ENCODE results near the gene OSR1.

Gene OSR1

GRCh38 chr2:19357402-19358241, 801 bp downstream of the OSR1 start:
- DNase-seq, result peak; percentile 68

- DNase-seq, result peak; percentile 61
Observed at GRCh38 chr2:19356545-19357401, 1.6 kb downstream of the OSR1 start.

DNA sequence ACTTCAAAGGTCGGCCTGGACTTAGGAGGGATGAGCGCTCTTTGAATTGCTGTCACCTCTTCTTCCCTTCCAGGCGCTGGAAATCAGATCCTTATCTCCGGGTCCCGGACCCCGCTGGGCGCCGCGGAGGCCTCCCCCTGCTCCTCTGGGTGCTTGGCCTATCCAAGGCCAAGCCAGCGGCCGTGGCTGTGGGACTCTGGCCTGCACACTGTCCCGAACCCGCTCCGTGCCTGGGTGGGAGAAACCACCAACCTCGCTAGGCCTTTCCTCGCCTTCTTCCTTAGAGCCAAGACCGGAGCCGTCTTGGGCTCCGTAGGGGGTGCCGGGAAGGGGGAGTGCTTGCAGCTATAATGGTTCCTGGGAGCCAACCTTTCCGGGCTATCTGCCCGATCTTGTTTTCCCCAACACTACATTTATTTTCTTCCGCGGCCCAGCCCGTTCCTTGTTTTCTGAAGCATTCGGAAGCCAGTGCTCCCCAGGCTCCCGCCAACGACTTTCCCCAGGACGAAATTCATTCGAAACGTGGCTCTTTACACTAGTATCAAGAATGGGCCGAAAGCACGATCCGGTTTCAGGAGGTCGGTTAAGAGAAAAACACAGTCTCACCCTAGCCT, 2.4 kb downstream of the OSR1 start:
- no peak for DNase-seq

GRCh38 chr2:19355416-19355821, 3.0 kb downstream of the OSR1 start:
- DNase-seq, result no peak

DNA sequence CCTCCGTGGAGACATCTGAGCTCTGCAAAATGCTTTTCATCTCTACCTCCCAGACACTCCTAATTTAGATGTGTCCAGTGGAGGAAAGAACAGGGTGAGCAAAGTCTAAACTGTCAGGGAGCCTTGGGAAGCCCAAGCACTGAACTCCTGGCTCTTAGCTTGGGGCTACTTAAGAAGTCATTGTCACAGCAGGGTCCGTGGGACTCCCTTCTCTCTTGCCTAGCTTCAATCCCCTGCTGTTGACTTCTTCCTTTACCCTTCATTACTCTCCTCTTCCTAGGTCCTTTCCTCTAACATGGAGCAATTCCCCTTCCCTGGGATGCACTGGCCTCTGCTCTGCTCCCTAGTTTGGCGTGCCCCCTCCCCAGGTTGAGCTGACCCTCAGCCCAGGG, 3.4 kb downstream of the OSR1 start:
- no peak for DNase-seq

GRCh38 chr2:19353721-19354050, 4.7 kb downstream of the OSR1 start:
- DNase-seq, result no peak

DNA sequence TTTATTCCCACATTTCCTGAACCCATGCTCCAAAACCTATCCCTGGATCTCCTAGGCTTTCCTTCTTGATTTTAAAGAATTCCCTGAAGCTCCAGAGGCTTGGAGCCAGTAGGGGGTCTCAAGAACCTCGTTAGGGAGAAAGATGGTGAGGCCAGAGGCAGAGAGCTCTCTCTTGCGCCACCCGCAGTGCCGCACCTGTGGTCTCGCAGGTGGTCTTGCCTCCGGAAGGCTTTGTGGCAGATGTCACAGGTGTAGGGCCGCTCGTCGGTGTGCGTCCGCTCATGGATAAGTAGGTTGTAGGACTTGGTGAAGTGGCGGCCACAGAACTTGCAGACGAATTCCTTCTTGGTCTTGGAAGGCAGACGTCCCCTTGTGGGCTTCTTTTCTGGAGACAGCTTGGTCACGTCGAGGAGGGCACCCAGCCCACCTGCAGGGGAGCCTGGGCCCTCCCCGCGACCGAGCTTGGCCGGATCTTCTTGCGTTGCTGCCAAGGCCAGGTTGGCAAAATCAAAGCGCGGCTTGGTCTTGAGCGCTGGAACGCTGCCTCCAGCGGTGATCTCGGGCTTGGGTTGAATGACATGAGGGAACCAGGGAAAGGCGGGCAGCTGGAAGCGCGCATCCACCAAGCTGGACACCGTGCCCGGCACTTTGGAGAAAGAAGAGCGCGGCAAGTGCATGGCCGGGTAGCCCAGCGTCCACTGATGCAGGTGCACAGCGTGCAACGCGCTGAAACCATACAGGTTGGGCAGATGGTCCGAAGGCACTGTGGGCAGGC, 5.3 kb downstream of the OSR1 start:
- no peak for DNase-seq

DNA sequence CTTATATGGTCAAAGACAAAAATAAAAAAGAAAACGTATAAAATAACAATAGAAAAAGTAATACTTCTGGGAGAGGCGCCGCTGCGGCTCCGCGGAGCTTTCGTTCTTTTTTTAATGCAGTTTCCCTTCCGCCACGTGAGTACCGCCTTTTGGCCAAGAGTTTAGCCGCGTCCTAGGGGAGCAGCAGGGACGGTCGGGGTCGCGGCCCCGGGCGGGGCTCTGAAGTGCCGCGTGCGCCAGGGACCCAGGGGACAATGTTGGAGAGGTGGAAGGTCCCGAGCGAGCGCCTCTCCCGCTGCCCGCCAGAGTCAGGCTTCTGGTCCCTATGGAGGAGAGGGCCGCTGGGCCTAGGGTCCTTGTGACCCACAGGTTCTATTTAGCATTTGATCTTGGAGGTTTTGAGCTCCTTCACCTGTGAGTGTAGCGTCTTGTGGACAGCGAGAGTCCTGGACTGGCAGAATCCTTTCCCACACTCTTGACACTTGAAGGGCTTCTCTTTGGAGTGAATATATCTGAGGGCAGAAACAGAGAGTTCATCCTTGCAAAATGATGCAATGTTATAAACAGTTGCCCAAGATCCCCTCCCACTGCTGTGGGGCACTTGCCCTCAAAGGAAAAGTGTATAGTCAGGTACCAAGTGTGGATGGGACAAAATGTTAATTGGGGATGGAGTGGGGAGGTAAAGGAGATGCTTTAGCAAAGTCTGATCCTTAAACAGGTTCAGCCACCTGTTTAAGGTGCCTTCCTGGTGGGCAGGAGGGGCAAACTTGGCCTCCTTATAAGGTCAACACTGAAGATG, 6.3 kb downstream of the OSR1 start:
- DNase-seq, result no peak

GRCh38 chr2:19351499-19351898, 6.9 kb downstream of the OSR1 start:
- no peak for DNase-seq

DNA sequence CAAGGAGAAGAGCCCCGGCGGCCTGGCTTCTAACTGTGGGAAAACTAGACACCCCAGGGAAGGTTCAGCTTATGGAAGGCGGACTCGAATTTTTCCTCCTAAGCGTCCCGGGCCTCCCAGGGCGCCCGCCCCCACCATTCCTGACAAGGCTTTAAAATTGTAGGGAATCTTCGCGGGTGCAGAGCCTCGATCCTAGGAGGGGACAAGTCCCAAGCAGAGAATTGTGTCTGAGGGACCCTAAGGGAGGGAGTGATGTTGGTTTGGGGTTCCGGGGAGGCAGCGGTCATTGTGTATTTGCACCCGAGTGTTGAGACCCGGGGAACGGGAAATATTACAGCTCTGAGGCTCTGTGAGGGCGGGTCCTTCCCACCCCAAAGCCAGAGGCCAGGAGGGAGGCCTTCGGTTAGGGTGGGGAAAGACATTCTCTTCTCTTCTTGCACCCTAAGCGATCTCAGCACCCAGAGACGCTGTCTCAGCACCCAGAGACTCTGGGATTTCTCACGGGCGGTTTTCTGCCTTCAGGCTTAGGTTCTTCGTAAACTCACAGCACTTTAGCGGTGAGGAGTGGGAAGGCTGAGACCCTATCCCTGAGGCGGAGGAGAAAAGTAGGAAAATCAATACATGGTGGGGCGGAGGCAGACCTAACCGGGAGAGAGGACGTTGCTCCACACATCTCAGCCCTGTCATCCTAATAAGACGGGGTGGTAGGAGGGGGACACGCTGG, 7.6 kb downstream of the OSR1 start:
- DNase-seq, result no peak

GRCh38 chr2:19349911-19350677, 8.3 kb downstream of the OSR1 start:
- DNase-seq, result peak; percentile 83

DNA sequence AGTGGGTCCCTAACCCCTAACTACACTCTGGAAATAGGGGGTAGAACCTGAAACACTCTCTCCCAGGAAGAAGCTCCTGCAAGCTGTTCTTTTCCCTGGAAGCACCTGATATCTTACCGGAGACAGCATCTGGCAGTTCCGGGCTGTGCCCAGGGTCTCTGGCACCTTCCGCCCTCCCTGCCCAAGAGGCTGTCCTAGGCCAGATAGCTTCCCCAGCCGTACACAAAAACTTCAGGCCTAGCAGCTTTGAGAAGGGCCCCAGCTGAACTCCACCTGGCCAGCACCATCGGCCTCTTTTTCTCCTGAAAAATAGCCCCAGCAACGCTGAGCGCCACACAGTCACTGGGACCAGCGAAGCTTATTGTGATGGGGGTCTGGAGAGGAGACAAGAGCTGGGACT, 9.7 kb downstream of the OSR1 start:
- no peak for DNase-seq

GRCh38 chr2:19347619-19348562, 10.5 kb downstream of the OSR1 start:
- peak; percentile 99 for DNase-seq

GRCh38 chr2:19346983-19347618, 11.3 kb downstream of the OSR1 start:
- no peak for DNase-seq

DNA sequence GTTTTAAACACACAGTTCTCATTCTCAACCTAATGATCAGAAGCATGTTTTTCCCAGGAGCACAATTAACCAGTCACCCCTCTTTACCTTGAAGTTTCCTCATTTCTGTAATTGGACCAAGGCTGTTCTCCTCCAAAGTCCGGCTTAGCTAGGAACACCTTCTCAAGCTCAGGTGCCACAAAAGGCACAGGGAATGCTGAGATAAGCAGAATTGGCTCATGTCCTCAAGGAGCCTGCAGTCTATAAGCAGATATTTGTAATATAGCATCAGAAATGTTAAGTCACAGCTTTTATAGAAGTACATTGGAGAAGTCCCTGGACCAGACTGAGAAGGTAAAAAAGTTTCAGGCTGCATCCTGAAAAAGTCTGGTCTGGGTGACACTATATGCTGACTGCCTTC, 20.7 kb downstream of the OSR1 start:
- DNase-seq, result no peak

DNA sequence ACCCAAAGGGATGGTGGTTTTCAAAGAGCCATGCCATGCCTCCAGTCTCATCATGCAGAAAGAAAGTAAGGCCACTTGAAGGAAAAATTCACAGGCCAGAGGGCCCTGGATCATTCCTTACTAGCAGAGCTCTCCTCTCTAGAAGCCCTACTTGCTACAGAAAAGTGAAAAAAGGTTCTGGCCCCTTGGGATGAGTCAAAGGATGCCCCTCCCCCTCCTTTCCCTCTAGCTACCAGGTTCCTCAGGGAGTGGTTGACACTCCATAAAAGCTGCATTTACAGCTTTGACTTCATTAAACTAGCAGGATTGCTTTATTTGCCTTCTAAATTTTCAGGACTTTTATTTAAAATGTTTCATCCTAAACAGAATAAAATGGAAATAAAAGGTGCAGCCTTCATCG, 21.2 kb downstream of the OSR1 start:
- no peak for DNase-seq

DNA sequence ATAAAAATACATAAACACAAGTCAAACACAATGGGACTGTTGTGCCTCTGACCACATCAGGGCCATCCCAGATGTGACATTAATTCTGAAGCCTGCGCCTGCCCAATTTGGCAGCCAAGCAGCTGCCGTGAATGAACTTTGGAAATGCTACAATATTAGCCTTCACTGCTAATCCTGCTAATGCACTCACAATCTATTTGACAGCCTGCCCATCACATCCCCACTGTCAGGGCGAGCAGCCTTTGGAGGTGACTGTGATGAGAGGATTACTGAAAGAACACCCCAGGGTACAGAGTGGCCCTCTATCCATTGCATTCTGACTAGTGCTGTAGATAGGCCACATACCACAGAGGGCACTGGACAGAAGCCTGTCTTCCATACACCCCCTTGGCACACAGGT, 21.6 kb downstream of the OSR1 start:
- DNase-seq, result no peak

DNA sequence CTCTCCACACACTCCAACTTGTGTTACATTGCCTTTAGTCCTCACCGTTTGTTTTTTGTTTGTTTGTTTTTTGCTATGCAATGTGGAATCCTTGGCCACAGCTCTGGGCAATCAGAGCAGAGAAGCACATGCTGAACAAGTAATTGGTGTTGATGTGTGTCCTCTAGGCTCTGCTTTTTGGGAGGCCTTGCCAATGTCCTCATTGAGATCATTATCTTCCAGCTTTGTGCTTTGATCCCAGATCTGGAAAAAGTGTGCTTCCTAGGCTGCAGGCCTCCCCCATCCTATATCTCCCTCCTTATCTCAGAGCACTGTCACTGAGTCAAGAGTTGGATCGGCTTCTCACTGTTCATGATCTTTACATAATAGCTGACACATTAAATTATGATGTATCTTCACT, 25.9 kb downstream of the OSR1 start:
- no peak for DNase-seq

GRCh38 chr2:19331450-19331849, 27.0 kb downstream of the OSR1 start:
- DNase-seq, result no peak
